HG02623 (cell line): ENCODE data around the gene PPDPF.
A peak's percentile ranks its signal among the peaks of the same experiment; 100 is the strongest.
"Not testable (repeated sequence)": the region's sequence is repeated elsewhere in the genome, so short reads cannot be mapped to it uniquely, and the experiment has no call there.

Experiments
- ATAC-seq: cut with Tn5 transposase; IDR thresholded peaks from one replicate; pipeline ENCODE4 v1.9.1; 2021; ENCODE audit warnings: moderate library complexity; ENCODE audit not compliant: unreplicated experiment

PPDPF gene

GRCh38 chr20:63520504-63520933 lies at the start of gene PPDPF:
Gene PPDPF, plus strand, starts transcription at chr20:63520765. Its CDS starts 544 bp downstream, at chr20:63521309.
- ATAC-seq, result peak; percentile 70

GRCh38 chr20:63471002-63471716 lies 49.4 kb upstream of the PPDPF start:
- ATAC-seq, result no peak

- no peak for ATAC-seq
Measured at GRCh38 chr20:63471717-63471980, 48.9 kb upstream of the PPDPF start.

GRCh38 chr20:63471981-63472831 lies 48.4 kb upstream of the PPDPF start, which contains the start of gene KCNQ2:
Gene KCNQ2, minus strand, starts transcription at chr20:63472655. Its CDS starts 192 bp downstream, at chr20:63472463.
- ATAC-seq, result no peak

GRCh38 chr20:63472862-63473390 lies 47.6 kb upstream of the PPDPF start:
- ATAC-seq, result no peak

- ATAC-seq, result no peak
Measured at GRCh38 chr20:63473555-63474449, 46.8 kb upstream of the PPDPF start.

- ATAC-seq, result no peak
Measured at GRCh38 chr20:63475209-63475608, 45.4 kb upstream of the PPDPF start.

GRCh38 chr20:63477061-63477616 lies 43.4 kb upstream of the PPDPF start:
- ATAC-seq, result no peak

GRCh38 chr20:63477944-63478343 lies 42.6 kb upstream of the PPDPF start:
- no peak for ATAC-seq

- no peak for ATAC-seq
Measured at GRCh38 chr20:63478346-63479302, 41.9 kb upstream of the PPDPF start.

- ATAC-seq, result not testable (repeated sequence)
Measured at GRCh38 chr20:63479695-63480419, 40.7 kb upstream of the PPDPF start.

GRCh38 chr20:63481503-63481902 lies 39.1 kb upstream of the PPDPF start:
- ATAC-seq, result no peak

GRCh38 chr20:63482021-63482587 lies 38.5 kb upstream of the PPDPF start:
- no peak for ATAC-seq

GRCh38 chr20:63483834-63484233 lies 36.7 kb upstream of the PPDPF start:
- ATAC-seq, result no peak

- ATAC-seq, result no peak
Measured at GRCh38 chr20:63484236-63484635, 36.3 kb upstream of the PPDPF start.

- no peak for ATAC-seq
Measured at GRCh38 chr20:63484651-63485403, 35.7 kb upstream of the PPDPF start.

- ATAC-seq, result no peak
Measured at GRCh38 chr20:63486300-63486855, 34.2 kb upstream of the PPDPF start.
